Stimulated activated CD8-positive, alpha-beta memory T cell treated with anti-CD3 and anti-CD28 coated beads, Interleukin-7, amount 100 ng/mL, for 24 hours (primary cell): ENCODE results near the gene TPBGL.
"Not testable (repeated sequence)": the region's sequence is repeated elsewhere in the genome, so short reads cannot be mapped to it uniquely, and the experiment has no call there.

ENCODE experiments used
- DNase-seq: peaks from one replicate; pipeline ENCODE4 v3.0.0-alpha.2; 2020; ENCODE audit warnings: low read depth

Gene TPBGL

DNA sequence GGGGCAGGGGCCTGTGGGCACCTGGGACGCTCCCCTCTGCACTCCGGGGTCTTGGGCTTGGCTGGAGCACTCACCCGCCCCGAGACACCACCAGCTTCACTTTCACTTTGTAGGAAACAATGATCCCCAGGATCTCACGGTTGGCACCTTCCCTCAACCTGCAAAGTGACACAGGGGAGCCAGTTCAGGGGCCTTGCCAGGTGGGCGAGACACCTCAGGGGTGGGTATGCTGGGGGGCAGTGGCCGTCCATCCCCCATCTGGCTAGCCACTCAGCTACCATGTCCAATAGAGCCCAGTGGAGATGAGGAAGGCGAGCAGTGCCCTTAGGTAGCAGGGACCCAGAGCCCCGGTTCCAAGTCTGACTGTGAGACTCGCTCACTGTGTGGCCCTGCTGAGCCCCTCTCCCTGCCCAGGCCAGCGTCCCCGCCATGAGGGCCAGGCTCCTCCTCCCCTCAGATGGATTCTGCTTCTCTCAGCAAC is 32.3 kb downstream of the TPBGL start:
- DNase-seq, result no peak

DNA sequence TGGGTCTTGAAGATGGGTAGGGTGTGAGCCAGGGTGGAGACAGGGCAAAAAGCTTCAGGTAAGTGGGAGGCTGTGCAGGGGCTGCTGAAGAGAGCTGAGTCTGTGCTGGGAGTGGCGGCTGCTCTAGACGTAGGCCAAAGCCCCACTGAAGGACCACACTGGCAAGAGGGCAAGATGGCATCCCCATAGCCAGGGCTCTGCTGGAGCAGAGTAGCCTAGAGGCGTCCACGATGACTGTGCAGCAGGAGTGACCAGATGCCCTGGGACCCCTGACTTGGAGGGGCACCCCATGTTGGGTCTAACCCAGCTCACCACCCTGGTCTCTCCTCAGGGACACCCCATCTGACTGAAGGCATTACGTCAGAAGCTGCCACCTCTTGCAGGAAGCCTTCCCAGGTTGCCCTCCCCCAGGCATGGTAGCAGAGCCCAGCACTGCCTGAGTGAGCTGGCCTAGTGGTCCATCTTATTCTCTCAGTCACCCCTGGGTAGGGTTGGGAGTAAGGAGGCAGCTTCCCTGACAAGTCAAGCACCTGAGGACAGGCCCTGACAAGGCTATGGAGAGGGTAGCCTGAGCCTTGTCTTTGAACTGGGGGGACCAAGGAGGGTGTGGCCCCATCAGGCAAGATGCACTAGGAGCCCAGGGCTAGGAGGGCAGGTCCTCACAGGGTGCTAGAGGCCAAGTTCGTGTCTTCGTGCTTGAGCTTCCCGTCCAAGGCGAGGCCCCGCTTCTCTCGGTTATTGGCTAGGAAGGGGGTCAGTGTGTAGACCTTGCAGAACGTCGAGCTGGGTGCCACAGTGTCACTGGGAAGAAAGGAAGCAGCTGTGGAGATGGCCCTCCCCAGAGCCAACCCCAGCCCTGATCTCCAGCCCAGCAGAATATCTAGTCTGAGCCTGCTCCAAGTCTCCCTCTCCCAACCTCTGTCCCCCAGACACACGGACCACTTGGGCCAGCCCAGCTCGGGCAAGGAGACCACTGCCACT is 33.1 kb downstream of the TPBGL start:
- DNase-seq, result no peak

DNA sequence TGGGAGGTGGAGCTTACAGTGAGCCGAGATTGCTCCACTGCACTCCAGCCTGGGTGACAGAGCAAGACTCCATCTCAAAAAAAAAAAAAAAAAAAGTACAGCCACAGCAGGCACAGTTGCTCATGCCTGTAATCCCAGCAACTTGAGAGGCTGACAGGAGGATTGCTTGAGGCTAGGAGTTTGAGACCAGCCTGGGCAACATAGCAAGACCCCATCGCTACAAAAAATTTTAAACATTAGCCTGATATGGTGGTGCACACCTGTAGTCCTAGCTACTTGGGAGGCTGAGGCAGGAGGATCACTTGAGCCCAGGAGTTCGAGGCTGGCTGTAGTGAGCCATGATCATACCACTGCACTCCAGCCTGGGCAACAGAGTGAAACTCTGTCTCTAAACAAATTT is 34.1 kb downstream of the TPBGL start:
- DNase-seq, result not testable (repeated sequence)

DNA sequence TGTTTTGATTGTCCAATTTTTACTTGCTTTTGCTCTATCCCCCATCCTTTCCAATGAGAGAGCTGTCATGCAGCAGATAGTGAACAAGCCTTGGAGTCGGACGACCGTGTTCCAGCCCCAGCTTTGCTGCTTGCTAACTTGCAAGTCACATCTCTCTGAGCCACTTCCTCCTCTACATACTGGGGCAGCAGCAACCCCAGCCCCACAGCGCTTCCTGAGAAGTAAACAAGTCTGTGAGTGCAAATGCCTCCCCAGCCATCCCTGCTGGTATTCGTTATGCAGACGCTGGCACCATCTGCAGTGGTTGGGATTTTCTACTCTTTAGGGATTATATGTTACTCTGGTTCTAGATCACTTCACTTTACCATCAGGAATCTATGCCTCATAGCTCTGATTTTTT is 35.0 kb downstream of the TPBGL start:
- DNase-seq, result peak; percentile 33

DNA sequence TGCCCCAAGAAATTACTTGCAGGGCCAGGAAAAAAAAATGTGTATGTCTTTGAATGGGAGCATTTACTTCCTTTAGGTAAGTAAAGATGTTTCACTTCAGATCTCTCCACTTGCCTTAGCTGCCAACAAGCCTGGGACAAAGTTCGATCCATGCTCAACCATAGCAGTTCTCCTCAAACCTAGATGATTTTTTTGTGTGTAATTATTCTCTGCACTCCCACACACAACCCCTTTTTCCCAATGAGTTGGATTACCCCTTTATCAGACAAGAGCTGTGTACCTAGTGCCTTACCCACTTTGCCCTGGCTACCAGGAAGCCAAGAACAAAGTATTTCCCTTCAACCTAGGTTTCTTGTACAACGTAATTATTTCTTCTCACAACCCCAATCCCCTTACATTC is 35.6 kb downstream of the TPBGL start:
- no peak for DNase-seq

DNA sequence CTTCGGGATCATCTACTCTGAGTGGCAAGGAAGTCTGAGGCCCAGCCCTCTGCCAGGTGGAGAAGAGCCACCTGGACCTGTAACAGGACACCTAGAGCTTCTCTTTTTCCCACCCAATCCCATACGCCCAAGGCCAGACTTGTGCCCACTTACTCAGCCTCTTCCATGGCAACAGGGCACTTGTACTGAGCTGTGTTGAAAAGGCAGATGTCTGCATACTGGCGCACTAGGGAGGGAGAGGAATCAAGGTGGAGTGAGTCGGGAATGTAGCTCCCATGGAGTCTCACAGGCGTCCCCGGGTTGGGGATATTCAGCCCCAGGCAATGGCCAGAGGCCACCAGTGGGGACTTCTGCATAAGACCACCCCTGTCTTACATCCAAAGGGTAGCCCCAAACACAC is 36.1 kb downstream of the TPBGL start:
- DNase-seq, result no peak

DNA sequence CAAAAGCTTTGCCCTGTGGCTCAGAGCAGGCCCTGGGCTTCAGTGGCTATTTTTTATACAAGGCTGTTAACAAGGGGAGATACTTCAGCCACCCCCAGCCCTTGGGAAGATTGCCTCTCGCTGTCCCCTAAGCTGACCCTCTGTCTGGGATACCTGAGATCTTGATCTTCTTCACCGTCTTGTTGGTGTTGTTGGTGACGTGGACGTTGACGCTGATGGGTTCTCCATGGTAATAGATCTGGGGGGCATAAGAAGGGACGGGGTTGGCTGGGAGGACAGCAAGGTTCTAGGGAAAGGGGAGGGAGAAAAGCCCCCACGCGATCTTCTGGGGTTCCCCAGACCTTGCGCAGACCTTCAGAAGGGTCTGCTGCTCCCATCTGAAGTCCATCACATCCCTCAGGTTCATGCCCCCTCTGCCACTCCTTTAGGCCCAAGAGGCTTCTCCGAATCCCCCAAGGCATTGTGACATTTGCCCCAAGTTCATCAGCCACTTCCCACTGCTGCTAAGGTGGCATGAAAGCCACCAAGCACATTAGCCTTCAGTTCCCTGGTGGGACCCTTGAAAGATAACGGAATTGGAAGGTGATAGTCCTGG is 36.7 kb downstream of the TPBGL start:
- DNase-seq, result no peak

DNA sequence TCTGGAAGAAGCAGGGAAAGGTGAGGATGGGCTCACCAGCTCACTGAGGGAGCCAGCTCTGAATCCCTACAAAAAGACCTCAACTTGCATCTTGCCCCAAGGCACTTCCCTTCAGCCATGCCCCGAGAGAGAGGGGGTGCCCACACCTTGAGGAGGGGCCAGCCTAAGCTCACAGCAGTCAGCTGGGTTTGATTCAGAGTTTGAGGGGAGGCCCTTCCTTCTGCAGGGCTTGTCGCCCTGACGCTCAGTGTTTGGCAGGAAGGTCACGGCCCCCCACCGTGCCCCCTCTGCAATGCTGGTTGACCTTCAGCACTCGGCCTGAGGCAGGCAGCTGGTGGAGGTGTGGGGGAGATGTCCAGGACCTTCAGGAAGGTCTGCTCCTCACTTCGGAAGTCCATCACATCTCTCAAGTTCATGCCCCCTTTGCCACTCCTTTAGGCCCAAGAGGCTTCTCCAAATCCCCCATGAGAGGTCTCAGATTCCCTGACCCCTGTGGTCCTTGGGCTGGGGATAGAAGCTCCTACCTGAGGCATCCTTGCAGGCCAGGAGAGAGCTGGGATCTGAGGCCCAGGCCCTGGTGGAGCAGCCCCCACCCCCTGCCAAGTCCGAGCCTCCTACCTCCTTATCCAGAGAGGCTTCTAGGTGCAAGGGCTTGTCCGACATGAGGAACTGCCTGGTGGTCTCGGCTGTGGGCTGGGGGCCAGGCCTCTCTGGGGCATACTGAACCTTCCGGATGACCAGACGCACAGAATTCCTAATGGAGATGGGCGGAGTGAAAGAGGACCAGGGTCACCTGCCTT is 37.6 kb downstream of the TPBGL start:
- no peak for DNase-seq

DNA sequence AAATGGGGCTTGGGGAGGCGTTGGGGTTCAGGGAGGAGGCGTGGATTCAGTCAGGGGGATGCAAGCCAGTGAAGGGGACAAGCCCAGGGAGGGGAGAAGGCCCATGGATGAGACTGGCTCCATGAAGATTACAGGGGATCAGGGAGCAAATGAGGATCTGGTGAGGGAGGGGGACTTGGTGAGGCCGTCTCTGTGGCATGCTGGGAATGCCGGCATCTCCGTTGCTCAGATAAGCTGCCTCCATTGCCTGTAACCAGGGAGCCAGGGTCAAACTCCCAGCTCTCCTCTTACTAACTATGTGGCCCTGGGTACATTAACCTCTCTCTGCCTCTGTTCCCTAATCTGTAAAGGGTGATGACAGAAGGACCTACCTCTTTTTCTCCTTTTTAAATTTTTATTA is 38.7 kb downstream of the TPBGL start:
- DNase-seq, result no peak

DNA sequence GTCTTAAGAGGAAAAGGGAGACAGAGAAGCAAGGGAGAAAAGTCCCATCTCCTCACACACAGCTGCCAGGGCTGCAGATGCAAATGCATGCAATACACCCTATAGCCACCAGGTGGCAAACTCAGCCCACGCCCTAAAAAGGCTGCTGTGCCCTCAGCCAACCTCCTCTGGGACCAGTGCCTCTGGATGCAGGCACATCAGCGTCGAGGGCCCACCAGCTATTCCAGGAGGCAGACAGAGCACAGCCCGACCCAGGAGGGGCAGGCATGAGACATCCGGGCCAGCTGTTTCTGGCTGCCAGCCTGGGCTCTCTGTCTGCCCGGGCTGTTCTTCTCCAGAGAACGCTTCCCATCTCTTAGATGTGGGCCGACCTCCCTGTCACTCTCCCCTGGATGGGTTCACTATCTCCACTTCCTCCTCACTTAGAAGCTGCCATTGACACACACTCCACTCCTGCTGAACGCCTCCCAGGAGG is 39.7 kb downstream of the TPBGL start:
- DNase-seq, result peak; percentile 54

DNA sequence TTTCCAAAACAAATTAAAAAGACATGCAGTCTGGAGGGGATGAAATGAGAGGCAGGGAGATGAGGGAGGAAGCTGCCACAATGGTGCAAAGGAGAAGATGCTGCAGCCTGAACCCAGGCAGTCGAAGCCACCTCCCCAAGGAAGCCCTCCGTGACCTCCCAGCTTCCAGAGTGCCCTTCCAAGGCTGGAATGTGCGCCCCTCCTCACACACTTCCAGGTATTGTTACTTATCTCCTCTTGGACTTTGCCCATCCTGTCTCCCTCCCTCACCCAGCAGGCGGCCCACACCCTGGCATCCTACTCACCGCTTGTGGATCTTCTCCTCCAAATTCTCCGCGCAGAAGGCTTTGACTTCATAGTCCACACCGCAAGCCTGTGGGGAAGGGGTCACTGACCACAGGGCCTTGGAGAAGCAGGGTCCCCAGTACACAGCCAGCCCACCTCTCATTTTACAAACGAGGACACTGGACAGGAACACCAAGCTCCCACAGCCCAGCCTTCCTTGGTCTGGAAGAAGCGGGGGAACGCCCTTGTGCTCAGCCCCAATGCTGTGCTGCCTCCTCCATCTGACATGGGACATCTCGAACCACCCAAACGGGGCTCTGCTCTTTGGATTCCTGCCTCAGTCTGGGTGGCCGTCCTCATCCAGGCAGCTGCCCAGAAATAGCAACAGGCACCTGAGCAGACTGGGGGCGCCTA is 40.3 kb downstream of the TPBGL start:
- DNase-seq, result no peak

DNA sequence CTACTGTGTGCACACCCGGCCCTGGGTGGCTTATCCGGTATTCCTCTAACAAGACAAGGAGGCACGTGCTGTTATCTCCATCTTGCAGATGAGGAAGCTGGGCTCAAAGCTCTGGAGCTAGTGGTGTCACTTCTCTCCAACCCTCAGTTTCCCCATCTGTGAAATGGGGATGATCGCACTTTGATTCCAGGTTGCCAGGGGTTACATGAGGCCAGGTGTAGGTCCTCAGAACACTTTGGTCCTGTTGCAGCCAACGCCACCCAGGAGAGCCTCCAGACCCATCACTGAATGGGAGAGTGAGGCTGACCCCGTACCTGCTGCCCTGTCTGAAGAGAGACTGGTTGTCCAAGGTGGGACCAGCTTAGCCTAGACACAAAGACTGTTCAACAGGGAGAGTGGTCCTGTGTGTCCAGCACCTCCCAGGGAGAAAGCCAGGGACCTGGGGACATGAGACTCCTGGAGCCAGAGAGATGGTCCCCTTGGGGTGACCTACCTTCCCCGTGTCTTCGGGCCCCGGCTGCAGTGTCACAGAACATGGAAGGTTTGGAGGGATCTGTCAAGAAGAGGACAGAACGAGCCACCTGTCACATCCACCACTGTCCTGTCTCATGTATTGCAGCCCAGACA is 41.0 kb downstream of the TPBGL start:
- DNase-seq, result no peak

DNA sequence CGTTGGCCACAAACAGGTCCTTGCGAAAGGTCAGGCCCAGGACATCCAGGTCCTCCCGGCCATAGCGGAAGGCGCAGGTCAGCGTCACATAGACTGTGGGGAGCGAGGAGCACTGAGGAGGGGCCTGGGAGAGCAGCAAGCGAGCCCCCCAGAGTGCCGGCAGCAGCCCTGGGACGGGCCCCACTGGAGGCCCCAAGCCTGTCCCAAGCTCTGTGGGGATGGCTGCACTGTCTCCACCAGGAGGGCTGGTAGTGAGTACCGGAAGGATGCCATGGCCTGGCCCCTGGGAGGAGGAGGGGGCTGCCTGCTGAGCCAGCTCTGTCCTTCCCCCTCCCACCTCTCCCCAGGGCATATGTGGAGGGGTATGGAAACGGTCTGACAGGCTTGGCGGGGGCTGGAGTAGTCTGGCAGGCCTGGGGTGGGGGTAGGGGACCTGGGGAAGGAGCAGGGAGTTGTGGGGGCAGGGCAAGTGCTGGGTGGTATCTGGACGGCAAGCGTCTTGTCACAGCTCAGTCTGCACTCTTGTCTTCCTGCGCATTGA is 42.9 kb downstream of the TPBGL start:
- no peak for DNase-seq

DNA sequence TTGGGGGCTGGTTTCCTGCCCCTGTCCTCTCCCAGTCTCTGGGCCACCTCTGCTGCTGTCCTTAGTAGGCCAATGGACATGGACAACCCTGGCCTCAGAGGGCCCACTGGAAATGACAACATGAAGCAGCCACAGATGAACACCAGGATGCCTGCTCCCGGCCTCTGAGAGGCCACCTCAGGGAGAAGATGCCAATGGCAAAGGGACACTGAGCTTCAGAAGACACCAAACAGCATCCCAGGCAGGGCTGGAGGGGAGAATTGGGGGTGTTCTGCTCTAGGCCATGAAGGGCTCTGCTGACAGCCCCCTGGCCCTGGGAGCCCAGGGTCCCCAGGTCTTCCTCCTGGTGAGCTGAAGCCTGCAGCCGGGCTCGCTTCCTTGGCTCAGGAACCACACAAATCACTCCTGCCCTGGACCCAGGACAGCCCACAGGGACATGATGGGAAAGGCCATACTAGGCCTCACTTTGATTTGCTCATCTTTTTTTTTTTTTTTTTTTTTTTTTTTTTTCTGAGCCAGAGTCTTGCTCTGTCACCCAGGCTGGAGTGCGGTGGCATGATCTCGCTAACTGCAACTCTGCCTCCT is 45.3 kb downstream of the TPBGL start:
- DNase-seq, result no peak

DNA sequence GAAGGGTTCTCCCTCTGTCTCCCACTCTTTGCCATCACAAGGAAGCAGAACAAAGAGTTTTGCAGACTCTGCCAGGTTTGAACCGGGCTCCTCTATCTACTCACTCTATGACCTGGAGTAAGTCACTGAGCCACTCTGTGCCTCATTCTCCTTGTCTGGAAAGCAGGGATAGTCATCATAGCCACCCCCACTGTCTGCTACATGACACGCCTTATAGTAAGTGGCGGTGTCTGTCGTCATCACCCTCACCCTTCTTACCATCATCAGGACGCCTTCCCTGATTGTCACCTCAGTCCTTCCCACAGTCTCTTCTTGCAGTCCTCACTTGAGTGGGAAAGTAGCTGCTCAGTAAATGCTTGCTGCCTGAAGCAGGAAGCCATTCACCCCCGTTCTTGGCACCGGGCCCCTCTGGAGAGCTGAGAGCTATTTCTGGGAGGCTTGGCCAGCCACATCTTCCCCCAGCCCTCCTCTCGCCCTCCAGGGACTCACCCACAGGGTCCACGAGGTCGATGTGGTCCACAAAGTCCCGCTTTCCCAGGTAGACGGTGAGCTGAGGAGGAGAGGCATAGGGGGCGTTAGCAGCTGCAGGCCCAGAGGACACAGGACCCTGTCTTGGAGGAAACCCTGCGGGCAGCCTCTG is 46.4 kb downstream of the TPBGL start:
- no peak for DNase-seq

DNA sequence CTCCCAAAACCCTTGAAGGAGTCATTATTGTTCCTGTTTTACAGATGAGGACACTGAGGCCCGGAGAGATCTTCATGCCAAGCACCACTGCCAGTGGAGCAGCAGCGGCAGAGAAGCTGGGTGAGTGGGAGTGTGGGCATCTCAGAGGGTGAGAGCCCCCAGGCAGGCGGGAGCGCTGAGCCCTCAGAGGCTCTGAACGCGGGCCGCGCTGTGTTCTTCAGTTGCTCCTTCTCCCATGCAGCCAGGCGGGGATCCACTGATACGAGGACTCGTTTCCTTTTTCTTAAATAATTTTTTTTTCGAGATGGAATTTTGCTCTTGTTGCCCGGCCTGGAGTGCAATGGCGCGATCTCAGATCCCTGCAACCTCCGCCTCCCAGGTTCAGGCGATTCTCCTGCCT is 47.0 kb downstream of the TPBGL start:
- no peak for DNase-seq

DNA sequence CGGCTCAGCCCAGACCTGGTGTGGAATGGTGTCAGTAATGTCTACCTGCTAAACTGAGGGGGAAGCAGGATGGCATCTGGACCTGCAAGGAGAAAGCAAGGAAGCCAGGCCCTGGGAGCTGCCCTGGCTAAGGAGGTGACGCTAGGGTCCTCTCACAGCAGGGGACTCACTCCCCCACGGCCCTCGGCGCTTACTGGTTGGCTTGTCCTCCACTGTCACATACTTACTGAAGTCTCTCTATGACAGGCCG is 48.9 kb downstream of the TPBGL start:
- DNase-seq, result no peak

DNA sequence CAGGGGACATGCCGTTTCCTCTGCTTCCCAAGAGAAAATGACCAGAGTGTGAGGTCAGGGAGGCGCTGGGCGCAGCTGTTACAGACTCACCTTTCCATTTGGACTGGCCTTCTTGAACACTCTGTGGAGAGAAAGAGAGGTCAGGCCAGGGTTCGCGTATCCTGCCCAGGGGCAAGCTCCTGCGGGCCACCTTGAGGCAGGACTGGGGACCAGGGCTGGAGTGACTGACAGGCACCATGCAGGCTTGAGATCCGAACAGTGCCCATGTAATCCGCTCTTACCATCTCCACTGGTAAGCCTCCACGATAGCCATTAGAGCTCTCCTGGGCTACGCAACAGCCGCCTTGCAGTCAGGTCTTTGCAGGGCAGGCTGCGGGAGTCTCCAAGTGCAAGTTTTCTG is 49.3 kb downstream of the TPBGL start:
- DNase-seq, result no peak

DNA sequence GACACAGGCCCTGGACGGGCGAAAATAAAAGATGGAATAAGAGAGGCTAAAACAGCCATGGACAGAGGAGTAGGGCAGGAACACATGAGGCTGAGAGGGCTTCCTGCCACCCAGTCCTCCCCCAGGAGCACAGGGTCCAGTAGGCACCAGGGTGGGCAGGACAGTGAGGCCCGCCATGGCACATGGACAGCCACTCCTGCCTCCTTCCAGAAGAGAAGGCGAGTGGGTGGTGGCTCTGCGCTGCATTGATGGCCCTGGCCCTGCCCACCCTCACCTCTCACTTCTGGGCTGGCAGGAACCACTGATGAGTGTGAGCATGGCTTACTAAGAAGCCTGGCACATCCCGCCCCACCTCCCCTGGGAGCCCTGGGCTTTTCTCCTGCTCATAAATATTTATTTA is 51.2 kb downstream of the TPBGL start:
- no peak for DNase-seq

DNA sequence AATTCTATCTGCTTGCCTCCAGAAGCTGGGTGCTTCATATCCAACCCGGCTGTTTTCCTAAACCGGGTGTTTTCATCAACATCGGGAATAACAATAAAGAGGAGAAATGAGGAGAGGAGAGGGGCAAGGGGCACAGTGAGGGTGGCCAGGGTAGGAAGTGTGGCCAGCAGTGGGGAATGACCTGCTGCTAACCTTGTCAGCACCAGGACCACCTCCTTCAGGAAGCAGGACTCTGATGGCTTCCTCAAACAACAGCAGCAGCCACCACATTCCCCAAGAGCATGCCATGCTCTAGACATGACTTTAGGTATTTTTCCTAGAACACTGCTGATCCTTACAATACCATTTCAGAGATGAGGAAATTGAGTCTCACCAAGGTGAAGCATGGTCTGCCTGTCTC is 52.4 kb downstream of the TPBGL start:
- no peak for DNase-seq
